Renal cortical epithelial cell (primary cell): Measurements from ENCODE around the gene PTGDS. TPM values are rescaled to one million over a fixed set of nuclear protein-coding genes. Genes with fewer than 3 reads are reported as not detected.

Experiments used
- DNase-seq: peaks from one replicate; pipeline ENCODE4 v3.0.0-alpha.2; 2011; ENCODE audit warnings: low read depth
- total RNA-seq: library from RNA; depleted of rRNA; stranded (reverse); fragments of >200 nt; gene quantifications from 2 replicates; pipeline ENCODE4 v1.2.3, GENCODE V29; 2014

PTGDS gene
- total RNA-seq, 1 donor from 2014 or later, result 0.45 TPM

GRCh38 chr9:137008312-137008711, 31.0 kb downstream of the PTGDS start:
- no peak for DNase-seq

DNA sequence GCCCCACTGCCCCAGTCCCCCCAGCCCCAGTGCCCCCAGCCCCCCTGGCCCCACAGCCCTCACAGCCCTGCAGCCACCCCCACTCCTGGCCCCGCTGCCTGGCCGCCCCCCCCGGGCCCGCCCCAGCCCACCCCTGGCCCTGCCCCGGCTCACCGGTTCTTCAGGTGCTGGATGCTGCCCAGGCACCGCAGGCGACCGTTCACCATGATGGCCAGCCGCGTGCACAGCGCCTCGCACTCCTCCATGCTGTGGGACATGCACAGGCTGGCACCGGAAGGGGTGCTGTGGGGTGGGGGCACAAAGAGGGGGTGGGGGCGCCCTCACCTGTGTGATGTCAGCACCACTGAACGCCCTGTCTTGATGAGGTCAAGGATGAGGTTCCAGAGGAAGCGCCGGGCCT, 31.9 kb downstream of the PTGDS start:
- no peak for DNase-seq

GRCh38 chr9:137009938-137010732, 32.8 kb downstream of the PTGDS start:
- no peak for DNase-seq

- DNase-seq, result no peak
These were observed 33.9 kb downstream of the PTGDS start for GRCh38 chr9:137011156-137011555.

GRCh38 chr9:137011907-137012675, 34.8 kb downstream of the PTGDS start:
- no peak for DNase-seq

GRCh38 chr9:137012694-137013570, 35.6 kb downstream of the PTGDS start:
- DNase-seq, result no peak

DNA sequence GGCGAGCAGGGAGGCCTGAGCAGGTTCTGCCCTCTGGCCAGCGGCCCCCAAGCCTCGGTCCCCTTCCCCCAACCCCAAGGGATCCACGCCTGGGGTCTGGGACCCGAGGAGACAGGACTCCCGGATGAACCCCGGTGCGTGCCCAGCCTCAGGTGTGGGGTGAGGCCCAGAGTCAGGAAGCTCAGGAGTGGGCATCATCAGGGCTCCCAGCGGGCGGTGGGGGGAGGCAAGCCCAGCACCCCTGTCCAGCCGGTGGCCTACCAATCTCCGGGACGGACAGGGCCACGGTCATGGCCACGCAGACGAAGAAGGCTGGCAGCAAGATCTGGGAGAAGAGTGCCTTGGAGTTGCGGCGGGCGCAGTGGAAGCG, 36.3 kb downstream of the PTGDS start:
- no peak for DNase-seq

GRCh38 chr9:137014166-137014565, 36.9 kb downstream of the PTGDS start:
- no peak for DNase-seq

DNA sequence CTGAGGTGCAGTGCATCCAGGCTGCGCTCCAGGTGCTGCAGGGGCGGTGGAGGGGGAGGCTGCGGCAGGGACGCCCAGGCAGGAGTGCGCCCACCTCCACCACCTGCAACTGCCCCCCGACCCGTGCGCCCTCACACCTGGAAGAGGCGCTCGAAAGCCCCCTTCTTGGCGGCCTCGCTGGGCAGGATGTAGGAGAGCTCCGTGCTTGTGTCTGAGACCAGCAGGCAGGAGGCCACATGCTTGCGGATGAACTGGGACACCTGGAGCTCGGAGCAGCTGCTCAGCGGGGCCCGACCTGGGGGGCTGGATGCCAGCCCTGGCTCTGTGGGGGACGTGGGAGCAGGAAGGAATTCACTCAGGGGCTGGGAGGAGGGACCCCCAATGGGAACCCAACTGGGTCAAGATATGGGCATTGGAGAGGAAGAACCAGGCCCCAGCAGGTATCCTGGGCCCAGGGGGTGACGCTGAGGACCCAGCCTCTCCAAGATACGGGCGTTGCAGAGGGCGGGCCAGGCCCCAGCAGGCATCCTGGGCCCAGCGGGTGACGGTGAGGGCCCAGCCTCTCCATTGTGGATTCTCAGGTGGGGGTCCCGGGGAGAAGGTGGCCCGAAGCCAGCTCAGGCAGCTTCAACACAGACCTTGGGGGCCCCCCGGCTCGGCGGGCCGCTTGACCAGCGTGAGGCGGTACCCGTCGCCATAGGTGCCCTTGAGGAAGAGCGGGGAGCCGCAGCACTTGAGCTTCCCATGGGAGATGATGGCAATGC, 37.7 kb downstream of the PTGDS start:
- no peak for DNase-seq

DNA sequence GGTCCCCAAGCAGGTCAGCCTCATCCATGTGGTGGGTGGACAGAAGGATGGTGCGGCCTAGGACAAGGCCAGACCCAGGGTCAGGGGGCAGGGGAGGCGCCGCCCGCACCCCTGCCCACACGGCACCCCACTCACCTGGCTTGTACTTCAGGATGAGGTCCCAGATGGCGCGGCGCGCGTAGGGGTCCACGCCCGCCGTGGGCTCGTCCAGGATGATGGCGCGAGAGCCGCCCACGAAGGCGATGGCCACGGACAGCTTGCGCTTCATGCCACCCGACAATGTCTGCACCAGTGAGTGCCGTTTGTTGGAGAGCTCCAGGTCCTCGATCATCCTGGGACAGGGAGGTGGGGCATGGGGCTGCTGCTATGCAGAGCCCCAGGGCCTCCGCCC, 38.2 kb downstream of the PTGDS start:
- no peak for DNase-seq

GRCh38 chr9:137015976-137016375, 38.7 kb downstream of the PTGDS start:
- no peak for DNase-seq

GRCh38 chr9:137016436-137016835, 39.1 kb downstream of the PTGDS start:
- no peak for DNase-seq

DNA sequence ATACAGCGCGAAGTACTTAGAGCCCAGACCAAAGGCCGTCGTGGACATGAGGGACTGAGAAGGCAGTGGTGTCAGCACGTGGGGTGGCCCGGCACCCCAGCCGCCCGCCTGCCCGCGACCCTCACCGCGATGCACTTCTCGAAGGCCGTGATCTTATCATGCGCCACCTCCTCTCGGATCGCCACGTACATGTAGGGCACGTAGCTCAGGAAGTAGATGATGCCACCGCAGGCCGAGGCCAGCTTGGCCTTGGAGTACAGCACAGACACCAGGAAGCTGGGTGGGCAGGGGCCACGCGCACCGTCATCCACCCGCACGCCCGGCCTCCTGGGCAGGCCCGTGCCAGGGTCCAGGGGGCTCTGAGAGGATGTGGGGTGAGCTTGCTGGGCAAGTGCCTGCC, 39.8 kb downstream of the PTGDS start:
- DNase-seq, result no peak

DNA sequence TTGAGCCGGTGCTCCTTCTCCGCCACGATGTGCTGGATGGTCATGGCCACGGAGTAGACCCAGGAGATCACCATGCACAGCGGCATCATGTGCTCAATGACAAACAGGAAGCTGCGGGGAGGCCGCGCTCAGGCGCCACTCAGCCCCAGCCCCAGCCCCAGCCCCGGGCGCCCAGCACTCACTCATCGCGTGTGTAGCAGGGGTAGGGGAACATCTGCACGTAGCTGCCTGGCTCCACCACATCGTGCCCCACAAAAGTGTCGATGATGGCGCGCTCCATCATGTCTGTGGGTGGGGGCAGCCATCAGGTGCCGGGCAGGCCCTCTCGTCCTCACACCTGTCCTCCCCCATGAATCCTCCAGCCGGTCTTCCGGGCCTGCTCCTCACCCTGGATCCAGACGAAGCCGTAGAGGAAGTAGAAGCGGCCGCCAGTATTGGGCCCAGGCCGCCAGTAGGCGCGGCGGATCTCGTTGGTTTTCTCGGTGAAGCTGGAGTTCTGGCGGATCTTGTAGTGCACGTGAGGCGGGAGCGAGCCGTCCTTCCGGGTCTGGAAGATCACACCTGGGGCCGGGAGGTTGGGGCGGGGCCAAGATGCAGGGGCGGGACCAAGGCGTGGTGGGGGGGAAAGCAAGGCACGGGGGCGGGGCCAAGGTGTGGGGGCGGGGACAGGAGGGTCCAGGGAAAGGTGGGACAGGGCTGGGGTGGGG, 40.6 kb downstream of the PTGDS start:
- DNase-seq, result no peak

GRCh38 chr9:137018761-137019559, 41.7 kb downstream of the PTGDS start:
- no peak for DNase-seq

- no peak for DNase-seq
These were observed 42.8 kb downstream of the PTGDS start for GRCh38 chr9:137019891-137020683.

- no peak for DNase-seq
These were observed 43.7 kb downstream of the PTGDS start for GRCh38 chr9:137020771-137021567.

DNA sequence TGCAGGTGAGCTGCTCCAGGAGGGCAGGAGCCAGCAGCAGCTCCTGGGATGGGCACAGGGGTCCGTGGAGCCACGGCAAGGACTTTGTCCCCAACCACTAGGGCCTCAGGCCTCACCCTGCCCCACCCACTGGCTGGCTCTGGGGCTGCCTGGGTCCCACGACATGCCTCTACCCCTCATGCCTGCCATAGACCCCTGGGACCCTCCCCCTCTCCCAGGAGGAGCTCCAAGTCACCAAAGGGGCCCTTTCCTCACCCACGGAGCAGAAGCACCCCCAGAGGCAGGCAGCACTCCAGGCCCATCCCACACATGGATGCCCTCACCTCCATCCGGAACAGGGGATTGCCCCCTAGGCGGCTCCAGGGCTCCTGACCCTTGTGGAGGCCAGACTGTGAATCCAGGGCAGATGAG, 44.3 kb downstream of the PTGDS start:
- no peak for DNase-seq
